Activated CD4-positive, alpha-beta T cell treated with anti-CD3 and anti-CD28 coated beads, Interleukin-10, Interleukin-2, amounts not matched to agents 100 ng/mL and 50 ng/mL, durations not matched to agents 16 hours and 8 hours (primary cell): Measurements from ENCODE around the gene SLC2A4.
"Not testable (repeated sequence)": the region's sequence is repeated elsewhere in the genome, so short reads cannot be mapped to it uniquely, and the experiment has no call there.

Experiments
- DNase-seq: peaks from one replicate; pipeline ENCODE4 v3.0.0-alpha.2; 2020

The SLC2A4 gene

GRCh38 chr17:7327056-7327455 lies 45.5 kb downstream of the SLC2A4 start:
- no peak for DNase-seq

- DNase-seq = no peak
Observed at GRCh38 chr17:7327501-7327900, 46.0 kb downstream of the SLC2A4 start.

- DNase-seq = no peak
Observed at GRCh38 chr17:7328009-7328408, 46.5 kb downstream of the SLC2A4 start.

DNA sequence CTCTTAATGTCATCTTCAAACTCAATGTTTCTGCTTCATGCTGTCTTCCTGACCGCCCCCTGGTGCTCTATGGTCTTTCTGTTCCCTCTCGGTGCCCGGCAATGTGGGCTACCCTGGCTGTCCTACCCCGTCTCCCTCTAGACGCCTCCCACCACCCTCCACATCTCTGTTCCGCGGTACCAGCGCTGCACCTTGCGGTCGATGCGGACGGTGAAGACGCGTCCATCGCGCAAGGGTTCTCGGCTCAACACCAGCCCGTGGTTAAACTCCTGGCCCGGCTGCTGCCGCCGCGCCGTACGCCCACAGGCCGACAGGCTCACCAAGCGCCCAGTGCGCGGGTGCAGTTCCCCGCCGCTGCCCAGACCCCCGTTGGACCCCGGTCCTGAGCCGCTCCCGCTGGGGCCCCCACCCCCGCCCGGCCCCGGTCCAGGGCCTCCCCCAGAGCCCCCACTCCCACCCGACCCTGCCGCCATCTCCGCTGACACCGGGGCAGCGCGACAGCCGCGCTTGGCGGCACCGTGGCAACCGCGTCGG lies 47.4 kb downstream of the SLC2A4 start, which contains the start of gene NEURL4:
Gene NEURL4, minus strand, starts transcription at position 496 of the 534 bp plus-strand sequence. Its CDS starts 23 bp downstream, at position 473.
- no peak for DNase-seq

- DNase-seq = peak; percentile 98
Observed at GRCh38 chr17:7329374-7329996, 48.0 kb downstream of the SLC2A4 start.

- DNase-seq = peak; percentile 88
Observed at GRCh38 chr17:7329997-7330637, 48.6 kb downstream of the SLC2A4 start.

GRCh38 chr17:7330638-7331015 lies 49.1 kb downstream of the SLC2A4 start:
- DNase-seq = no peak

- no peak for DNase-seq
Observed at GRCh38 chr17:7332111-7332510, 50.6 kb downstream of the SLC2A4 start.

- peak; percentile 35 for DNase-seq
Observed at GRCh38 chr17:7332600-7333069, 51.1 kb downstream of the SLC2A4 start.

GRCh38 chr17:7334938-7335538 lies 53.5 kb downstream of the SLC2A4 start:
- no peak for DNase-seq

- DNase-seq = not testable (repeated sequence)
Observed at GRCh38 chr17:7335765-7336164, 54.2 kb downstream of the SLC2A4 start.

DNA sequence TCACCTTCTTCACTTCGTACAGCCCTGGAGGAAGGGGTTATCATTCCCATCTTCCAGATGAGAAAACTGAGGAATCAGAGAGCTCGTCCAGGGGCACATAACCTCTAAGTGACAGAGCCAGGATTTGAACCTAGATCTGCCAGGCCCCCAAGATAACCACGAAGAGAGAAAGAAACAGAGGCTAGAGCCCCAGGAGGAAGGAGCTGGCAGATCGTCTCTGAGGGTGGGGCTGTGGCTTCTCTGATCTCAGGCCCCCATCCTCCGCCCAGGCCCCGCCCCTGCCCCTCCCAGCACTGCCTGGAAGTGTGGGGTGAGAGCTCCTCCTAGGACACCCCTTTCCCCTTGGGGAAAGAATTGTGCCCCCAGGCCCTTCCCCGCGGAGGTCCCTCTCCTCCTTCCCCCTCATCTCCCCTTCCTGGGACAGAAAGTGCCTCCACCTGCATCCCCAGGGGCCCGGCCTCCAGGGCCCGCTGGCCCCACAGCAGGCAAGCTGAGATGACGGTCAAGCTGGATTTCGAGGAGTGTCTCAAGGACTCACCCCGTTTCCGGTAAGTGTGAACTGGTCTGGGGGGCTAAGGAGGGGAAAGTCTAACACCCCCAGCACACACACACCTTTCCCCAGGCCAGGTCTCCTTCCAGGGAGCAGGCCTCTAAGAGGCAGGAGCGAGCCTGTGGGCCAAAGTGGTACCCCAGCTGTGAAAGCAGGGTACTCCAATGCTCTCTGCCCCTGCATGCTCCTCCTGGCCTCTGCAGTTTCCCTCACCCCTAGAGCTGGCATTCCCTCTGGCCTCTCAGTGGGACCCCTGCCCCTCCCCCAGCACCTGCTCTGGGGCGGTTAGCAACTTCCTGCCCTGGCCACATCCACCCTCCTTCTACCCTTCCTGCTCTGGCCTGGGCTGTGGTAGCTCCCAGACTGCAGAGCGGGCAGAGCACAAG lies 55.0 kb downstream of the SLC2A4 start, which contains the start of gene ACAP1:
Gene ACAP1, plus strand, starts transcription at position 290 of the 936 bp plus-strand sequence. Its CDS starts 206 bp downstream, at position 496.
- peak; percentile 93 for DNase-seq

GRCh38 chr17:7337600-7337999 lies 56.1 kb downstream of the SLC2A4 start:
- not testable (repeated sequence) for DNase-seq
